PFSK-1 (cell line): ENCODE data around the gene FCMR.

Source experiments
- FOXP2 ChIP-seq: optimal IDR thresholded peaks from 2 replicates; pipeline ENCODE3; 2011; ENCODE audit warnings: borderline replicate concordance, control low read depth, inconsistent platforms; ENCODE audit not compliant: insufficient read depth; ENCODE audit errors: extremely low read length, extremely low read depth
- POLR2AphosphoS5 ChIP-seq: IDR thresholded peaks from 2 replicates; pipeline ENCODE4 v1.6.1; 2012; ENCODE audit warnings: low read depth, mild to moderate bottlenecking, control low read depth, low read length, moderate library complexity
- REST ChIP-seq, 2 experiments: IDR thresholded peaks; 2 replicates each; pipeline versions ENCODE4 v1.6.1 to v1.8.0; 2011 to 2012; ENCODE audit warnings: low read depth in 2 of 2, low read length in 2 of 2, control low read depth in 1 of 2, inconsistent platforms in 1 of 2, mild to moderate bottlenecking in 1 of 2, moderate library complexity in 1 of 2; ENCODE audit not compliant: insufficient read depth in 1 of 2
- SIN3A ChIP-seq: IDR thresholded peaks from 2 replicates; pipeline ENCODE4 v1.6.1; 2012; ENCODE audit warnings: mild to moderate bottlenecking, low read length, moderate library complexity, borderline replicate concordance; ENCODE audit not compliant: insufficient read depth
- TAF1 ChIP-seq: IDR thresholded peaks from 2 replicates; pipeline ENCODE4 v1.6.1; 2012; ENCODE audit warnings: low read length, control low read depth, borderline replicate concordance; ENCODE audit not compliant: insufficient read depth

The FCMR gene

GRCh38 chr1:206922524-206922923 lies 783 bp upstream of the FCMR start:
- TF ChIP-seq TAF1 = no peak
- no peak for TF ChIP-seq SIN3A
- no peak for TF ChIP-seq FOXP2
- no peak for TF ChIP-seq REST (IDR thresholded peaks at IDR 0.05; ENCODE audit: insufficient read depth in 1 of 2, low read depth in 2 of 2, low read length in 2 of 2)
- no peak for TF ChIP-seq POLR2AphosphoS5

DNA sequence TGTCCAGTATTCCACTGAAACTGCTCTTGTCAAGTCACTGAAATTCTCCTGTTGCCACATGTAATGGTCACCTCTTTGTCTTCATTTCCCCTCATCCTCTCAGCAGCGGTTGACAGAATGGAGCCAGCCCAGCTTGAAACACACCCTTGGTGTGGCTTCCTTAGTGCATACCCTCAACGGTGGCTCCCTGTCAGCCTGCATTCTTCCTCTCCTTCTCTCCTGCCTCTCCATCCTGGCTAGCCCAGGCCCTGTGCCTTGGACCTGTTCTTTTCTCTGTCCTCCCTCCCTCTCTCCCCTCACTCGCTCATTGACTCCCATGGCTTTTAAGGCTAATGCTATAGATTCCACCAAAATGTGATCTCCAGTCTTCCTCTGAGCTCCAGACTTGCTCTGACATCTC lies 3.7 kb downstream of the FCMR start:
- TF ChIP-seq POLR2AphosphoS5 = no peak

DNA sequence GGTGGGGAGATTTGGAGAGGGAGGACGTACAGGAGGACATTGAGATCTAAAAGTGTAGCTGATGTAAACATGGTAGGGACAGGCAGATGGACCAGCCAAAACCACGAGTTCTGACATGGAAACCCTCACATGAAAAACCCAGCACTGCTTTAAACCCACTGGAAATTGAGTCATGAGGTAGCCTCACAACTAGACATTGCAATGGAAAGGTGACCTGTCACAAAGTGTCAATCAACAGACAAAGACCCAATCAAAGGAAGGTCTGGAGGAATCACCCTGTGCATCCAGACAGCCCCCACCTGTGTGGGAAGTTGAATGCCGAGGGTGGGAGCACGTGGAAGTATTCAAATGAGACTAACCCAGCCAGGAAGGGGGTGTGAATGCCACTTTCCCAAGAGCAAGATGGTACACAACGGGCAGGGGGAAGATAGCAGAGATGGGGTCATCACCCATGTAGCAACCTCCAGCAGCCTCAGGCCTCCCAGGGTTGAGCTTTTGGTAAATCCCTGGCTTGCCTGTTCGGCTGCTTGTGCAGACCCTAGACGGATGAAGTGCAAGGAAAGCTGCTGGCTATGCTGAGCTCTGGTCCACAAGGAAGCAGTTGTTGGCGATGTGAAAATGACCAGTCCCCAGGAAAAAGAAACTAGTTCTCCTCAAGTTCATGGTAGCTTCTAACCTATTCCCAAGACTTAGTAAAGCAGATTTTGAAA lies 5.6 kb downstream of the FCMR start:
- TF ChIP-seq REST (IDR thresholded peaks at IDR 0.05; ENCODE audit: insufficient read depth in 1 of 2, low read depth in 2 of 2, low read length in 2 of 2) (no peak), TAF1 (no peak), SIN3A (no peak), POLR2AphosphoS5 (no peak)

DNA sequence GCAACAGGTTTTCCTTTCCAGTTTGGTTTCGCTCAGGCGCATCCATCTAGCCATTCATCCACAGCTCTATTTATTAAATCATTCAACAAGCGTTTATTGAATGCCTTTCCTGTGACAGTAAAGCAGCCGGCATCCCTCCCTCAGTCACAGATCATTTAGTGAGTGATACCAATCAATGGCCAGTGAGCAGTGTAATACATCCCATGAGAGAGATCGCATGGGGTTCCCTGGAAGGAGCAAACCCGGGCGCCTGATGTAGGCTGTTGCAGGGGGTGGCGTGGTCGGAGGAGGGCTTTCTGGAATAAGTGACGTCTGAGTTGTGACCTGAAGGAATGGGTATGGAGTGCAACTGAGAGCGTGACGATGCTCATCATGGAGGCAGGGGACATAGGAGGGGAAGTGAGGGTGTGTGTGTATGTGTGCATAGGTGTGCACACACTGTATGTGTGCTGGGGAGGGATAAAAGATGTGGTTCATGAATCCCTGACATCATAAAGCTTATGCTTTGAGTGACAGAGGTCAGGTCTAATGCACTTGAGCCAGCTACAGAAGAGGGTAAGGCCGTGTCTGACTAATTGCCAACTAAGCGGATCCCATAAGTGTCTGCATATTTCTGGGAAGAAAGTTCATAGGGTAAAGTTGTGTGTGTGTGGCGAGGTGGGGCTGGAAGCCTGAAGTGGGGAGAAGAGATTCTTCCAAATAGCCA lies 6.6 kb downstream of the FCMR start:
- TF ChIP-seq REST (IDR thresholded peaks at IDR 0.05; ENCODE audit: insufficient read depth in 1 of 2, low read depth in 2 of 2, low read length in 2 of 2) = no peak
- TF ChIP-seq POLR2AphosphoS5 = no peak
- no peak for TF ChIP-seq FOXP2
- no peak for TF ChIP-seq SIN3A
- TF ChIP-seq TAF1 = no peak

DNA sequence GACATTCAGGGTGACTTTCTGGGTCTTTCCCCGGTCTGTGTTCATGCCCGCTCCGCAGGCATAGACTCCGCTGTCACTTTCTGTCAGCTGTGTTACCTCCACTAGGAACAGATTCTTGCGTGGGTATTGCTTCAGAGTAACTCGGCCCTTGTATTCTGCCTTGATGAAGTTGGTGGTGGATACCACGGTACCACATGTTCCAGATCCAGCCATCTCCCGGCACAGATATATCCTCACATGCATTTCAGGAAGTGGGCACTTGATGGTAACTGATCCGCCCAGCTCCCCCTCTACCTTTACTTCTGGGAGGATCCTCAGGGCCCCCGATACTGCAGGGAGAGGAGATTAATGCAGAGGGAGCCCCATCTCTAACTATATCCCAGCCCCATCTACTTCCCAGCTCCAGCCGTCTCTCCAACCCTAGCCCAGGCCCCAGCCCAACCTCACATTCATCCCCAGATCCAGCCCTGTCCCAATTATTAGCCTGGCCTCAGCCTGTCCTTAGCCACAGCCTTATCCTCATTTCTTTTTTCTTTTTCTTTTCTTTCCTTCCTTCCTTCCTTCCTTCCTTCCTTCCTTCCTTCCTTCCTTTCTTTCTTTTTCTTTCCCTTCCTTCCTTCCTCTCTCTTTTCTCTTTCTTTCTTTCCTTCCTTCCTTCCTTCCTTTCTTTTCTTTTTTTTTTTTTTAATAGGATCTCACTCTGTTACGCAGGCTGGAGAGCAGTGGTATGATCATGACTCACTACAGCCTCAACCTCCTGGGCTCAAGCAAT lies 7.8 kb downstream of the FCMR start:
- TF ChIP-seq TAF1 = no peak
- TF ChIP-seq FOXP2 = no peak
- TF ChIP-seq SIN3A = no peak
- TF ChIP-seq REST (IDR thresholded peaks at IDR 0.05; ENCODE audit: insufficient read depth in 1 of 2, low read depth in 2 of 2, low read length in 2 of 2) = no peak
- TF ChIP-seq POLR2AphosphoS5 = no peak
